ENCODE measurements around the gene TKFC.

- no peak for TF ChIP-seq POLR2A (IDR thresholded peaks at IDR 0.05; ENCODE audit: low read length)
- no peak for TF ChIP-seq GATA1 (IDR thresholded peaks at IDR 0.05; ENCODE audit: low read depth, low read length)
Observed at GRCh38 chr11:61372659-61373420, 39.8 kb downstream of the TKFC start.

All from erythroblast (primary cell).